ENCODE data around the gene KDM3A. TPM values are rescaled to one million over a fixed set of nuclear protein-coding genes. Genes with fewer than 3 reads are reported as not detected.

Gene KDM3A
- total RNA-seq, 1 donor from 2014 or later = 21.9 TPM

DNA sequence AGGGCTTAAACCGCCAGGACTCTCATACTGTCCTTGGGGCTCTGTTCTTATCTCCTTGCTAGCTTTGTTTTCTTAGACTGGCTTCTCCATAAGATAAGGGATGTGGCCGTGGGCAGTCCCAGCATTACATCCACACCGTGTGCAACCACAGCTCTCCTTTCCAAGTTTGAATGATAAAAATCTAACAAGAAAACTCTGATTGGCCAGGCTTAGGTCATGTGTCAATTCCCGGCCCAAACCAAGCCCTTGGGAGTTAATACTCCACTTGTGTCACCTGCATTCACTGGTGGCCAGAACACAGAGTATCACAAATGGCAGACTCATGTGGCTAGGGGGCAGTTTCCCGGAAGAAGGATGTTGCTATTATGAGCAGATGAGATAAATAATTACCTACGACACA is 43.2 kb upstream of the KDM3A start:
- TF ChIP-seq, protein P1, sequence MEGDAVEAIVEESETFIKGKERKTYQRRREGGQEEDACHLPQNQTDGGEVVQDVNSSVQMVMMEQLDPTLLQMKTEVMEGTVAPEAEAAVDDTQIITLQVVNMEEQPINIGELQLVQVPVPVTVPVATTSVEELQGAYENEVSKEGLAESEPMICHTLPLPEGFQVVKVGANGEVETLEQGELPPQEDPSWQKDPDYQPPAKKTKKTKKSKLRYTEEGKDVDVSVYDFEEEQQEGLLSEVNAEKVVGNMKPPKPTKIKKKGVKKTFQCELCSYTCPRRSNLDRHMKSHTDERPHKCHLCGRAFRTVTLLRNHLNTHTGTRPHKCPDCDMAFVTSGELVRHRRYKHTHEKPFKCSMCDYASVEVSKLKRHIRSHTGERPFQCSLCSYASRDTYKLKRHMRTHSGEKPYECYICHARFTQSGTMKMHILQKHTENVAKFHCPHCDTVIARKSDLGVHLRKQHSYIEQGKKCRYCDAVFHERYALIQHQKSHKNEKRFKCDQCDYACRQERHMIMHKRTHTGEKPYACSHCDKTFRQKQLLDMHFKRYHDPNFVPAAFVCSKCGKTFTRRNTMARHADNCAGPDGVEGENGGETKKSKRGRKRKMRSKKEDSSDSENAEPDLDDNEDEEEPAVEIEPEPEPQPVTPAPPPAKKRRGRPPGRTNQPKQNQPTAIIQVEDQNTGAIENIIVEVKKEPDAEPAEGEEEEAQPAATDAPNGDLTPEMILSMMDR (IDR thresholded peaks at IDR 0.05; ENCODE audit: insufficient read depth, low read length, poor library complexity, severe bottlenecking) = no peak
- Histone ChIP-seq H3K4me3 (ENCODE audit: low read depth, low read length) (no peak overlapping the region), H3K36me3 (ENCODE audit: control insufficient read depth, insufficient read depth, low read length) (no peaks in the 10 kb centered on the region), H3K27me3 (ENCODE audit: control insufficient read depth, insufficient read depth, low read length) (no peaks in the 10 kb centered on the region)
- DNase-seq (ENCODE audit: low read depth) = no peak

DNA sequence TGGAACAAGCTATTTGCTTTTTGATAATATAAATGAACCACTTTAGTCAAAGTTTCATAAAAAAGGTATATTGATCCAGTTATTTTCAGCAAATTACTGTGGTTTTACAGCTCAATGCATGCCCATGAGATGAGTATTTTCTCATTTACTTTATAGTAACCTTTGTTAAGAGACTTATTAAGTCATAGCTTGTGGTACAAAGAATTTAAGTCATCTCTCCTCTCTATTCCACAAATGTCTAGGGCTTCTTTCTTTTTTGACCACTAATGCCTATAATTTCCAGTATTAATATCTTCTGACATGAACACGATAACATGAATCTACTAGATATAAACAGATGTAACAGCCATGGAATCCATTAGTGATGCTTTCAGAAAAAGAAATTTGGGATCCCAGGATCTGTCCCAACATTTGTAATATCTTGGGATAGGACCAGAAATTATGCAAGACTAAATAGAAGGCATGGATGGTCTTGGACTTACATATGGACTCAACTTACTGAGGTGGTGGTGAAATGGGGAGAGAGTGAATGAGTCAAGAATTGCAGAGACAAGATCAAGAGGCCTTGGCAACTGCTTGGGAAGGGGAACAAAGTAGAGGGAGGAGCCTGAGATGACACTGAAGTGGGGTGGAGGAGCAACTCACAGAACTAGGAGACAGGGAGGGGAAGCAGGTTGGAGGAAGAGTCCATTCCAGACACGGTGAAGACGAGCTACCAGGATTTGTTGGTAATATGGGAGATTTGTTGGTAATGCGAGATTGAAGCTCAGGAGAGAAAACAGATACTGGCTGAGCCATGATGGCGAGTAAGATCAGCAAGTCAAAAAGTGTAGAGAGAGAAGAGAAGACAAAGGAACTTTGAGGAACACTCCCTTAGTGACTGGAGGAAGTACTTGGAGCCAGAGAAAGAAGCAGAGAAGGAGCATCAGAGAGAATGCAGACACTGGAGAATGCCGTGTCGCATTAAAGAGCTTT is 42.4 kb upstream of the KDM3A start:
- Histone ChIP-seq H3K4me3 (ENCODE audit: low read depth, low read length) (no peak overlapping the region), H3K36me3 (ENCODE audit: control insufficient read depth, insufficient read depth, low read length) (no peaks in the 10 kb centered on the region), H3K27me3 (ENCODE audit: control insufficient read depth, insufficient read depth, low read length) (no peaks in the 10 kb centered on the region)
- no peak for DNase-seq (ENCODE audit: low read depth)
- TF ChIP-seq, protein P1 (IDR thresholded peaks at IDR 0.05; ENCODE audit: insufficient read depth, low read length, poor library complexity, severe bottlenecking) = no peak

DNA sequence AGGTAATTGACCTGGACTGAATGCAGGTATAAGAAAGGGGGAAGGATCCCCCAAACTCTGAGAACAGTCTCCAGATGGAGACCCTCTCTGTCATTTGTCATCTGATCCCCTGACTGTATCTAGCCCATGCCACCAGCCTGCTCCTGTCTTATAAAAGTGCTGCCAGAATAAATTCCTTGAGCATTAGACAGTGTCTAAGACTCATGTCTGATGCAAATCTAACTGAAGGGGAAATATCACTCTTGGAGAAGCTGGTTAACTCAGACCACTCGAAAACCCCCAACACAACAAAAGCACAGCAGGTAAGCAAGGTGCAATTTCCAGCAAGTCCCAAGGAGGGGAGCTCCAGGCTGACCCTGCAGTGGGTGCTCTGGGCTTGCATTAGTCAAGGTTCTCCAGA is 40.9 kb upstream of the KDM3A start:
- no peaks in the 10 kb centered on the region for H3K27me3 ChIP-seq (ENCODE audit: control insufficient read depth, insufficient read depth, low read length)
- H3K4me3 ChIP-seq (ENCODE audit: low read depth, low read length) = no peak overlapping the region
- no peaks in the 10 kb centered on the region for H3K36me3 ChIP-seq (ENCODE audit: control insufficient read depth, insufficient read depth, low read length)
- DNase-seq (ENCODE audit: low read depth) = no peak
- TF ChIP-seq, protein P1 (IDR thresholded peaks at IDR 0.05; ENCODE audit: insufficient read depth, low read length, poor library complexity, severe bottlenecking) = no peak

DNA sequence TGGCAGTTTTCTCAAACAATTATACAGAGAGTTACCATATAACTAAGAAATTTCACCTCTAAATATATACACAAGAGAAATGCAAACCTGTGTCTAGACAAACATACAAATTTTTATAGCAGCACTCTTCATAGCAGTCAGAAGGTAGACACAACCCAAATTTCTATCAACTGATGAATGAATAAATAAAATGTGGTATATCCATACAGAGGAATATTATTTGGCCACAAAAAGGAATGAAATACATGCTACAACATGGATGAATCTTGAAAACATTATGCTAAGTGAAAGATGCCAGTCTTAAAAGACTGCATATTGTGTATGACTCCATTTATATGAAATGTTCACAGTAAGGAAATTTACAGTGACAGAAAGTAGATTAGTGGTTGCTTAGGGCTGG is 30.6 kb upstream of the KDM3A start:
- TF ChIP-seq, protein P1 (IDR thresholded peaks at IDR 0.05; ENCODE audit: insufficient read depth, low read length, poor library complexity, severe bottlenecking) = no peak
- DNase-seq (ENCODE audit: low read depth) = no peak
- H3K27me3 ChIP-seq (ENCODE audit: control insufficient read depth, insufficient read depth, low read length) = peaks cover 4% of the 10 kb centered on the region
- H3K36me3 ChIP-seq (ENCODE audit: control insufficient read depth, insufficient read depth, low read length) = no peaks in the 10 kb centered on the region
- no peak overlapping the region for H3K4me3 ChIP-seq (ENCODE audit: low read depth, low read length)

DNA sequence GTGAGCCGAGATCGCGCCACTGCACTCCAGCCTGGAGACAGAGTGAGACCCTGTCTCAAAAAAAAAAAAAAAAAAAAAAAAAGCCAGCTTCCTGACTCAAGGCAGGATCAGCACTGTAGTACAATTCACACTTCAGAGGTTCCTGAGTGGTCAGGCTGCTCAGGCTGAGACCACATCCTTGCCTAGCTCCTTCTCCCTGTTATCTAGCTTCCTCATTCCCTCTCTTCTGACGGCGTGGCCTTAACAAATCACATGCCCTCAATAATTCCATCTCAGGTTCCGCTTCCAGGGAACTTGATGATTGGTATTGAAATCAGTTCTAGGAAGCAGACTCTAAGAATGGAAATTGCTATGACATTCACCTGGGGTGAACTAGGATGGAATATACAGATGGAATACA is 29.8 kb upstream of the KDM3A start:
- TF ChIP-seq, protein P1 (IDR thresholded peaks at IDR 0.05; ENCODE audit: insufficient read depth, low read length, poor library complexity, severe bottlenecking) = no peak
- Histone ChIP-seq H3K27me3 (ENCODE audit: control insufficient read depth, insufficient read depth, low read length) (peaks cover 4% of the 10 kb centered on the region), H3K4me3 (ENCODE audit: low read depth, low read length) (no peak overlapping the region), H3K36me3 (ENCODE audit: control insufficient read depth, insufficient read depth, low read length) (no peaks in the 10 kb centered on the region)
- DNase-seq (ENCODE audit: low read depth) = no peak
